HG02588 (cell line): ENCODE results near the gene LEMD3.
A peak's percentile ranks its signal among the peaks of the same experiment; 100 is the strongest.

Experiments
- ATAC-seq: cut with Tn5 transposase; IDR thresholded peaks from one replicate; pipeline ENCODE4 v1.9.1; 2021; ENCODE audit warnings: mild to moderate bottlenecking, moderate library complexity; ENCODE audit not compliant: unreplicated experiment

LEMD3 gene

DNA sequence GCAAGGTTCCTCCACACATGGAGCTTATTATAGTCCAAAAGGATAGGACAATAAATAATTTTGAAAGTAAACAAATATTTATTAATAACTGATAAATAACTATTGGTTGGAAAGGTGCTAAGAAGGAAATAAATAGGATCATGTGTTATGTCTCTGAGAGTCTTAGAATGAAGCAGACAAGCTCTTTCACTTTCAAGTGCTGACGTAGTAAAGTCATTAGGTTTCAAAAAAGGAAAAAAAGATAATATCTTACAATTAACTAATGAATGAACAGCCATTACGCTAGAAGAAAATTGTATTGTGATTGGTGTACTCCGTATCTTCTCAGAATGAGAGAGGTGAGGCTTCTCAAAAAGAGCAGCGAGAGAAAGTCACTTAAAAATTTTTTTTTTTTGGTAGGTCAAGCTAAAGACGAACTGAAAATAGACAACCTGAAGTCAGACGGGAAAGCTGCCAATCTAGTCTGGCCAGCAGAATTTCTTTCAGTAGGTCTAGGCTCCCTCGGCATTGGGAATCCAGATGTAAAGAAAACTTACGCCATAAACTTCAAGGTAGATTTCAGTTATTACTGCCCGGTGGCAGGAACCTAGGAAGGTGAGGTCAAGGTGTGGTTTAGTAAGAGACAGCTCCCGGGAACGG lies 583 bp upstream of the LEMD3 start:
- no peak for ATAC-seq

DNA sequence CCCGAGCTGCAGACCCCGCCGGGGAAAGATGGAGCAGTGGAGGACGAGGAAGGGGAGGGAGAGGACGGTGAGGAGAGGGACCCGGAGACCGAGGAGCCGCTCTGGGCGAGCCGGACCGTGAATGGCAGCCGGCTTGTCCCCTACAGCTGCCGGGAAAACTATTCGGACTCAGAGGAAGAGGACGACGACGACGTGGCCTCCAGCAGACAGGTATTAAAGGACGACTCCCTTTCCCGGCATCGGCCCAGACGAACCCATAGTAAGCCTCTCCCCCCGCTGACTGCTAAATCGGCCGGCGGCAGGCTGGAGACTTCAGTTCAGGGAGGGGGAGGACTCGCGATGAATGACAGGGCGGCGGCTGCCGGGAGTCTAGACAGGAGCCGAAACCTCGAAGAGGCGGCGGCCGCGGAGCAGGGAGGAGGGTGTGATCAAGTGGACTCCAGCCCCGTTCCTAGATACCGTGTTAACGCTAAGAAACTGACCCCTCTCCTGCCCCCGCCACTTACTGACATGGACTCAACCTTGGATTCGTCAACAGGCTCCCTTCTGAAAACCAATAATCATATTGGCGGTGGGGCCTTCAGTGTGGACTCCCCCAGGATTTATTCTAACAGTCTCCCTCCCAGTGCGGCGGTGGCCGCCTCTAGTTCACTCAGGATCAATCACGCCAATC lies 962 bp downstream of the LEMD3 start:
- ATAC-seq = peak; percentile 45

DNA sequence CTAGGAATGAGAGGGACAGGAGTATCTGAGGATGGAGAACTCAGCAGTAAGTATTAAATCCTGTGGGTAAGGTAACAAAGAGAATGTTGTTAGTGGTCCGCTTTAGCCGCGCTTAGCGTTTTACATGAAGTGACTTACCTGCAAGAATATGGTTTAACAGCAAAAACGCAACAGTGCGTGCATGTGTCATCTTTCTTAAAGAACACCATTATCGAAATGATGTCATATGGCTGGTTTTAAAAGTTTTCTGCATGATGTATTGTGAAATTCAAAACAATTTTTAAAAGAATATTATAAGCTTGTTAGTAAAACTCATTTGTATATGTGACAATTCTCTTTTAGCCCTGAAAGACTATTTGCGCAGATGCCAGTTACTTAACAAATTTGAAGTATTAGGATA lies 1.7 kb downstream of the LEMD3 start:
- ATAC-seq = no peak

DNA sequence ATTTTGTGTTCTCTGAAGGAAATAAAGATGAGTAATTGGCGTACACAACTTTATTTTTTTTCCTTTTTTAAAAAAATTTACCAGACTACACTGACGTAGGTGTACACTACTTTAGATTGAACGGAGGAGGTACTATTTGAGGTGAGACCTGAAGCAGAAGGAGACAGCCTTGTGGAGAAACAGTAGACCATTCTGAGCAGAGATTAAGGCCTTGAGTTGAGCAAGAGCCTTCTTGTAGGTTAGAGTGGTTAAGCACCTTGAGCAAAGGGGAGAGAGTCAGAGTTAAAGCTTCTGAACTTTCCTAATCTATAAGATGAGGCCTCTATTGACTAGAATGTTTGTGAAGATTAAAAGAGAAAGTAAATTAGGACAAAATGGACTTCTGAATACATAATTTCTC lies 2.5 kb downstream of the LEMD3 start:
- ATAC-seq = no peak

DNA sequence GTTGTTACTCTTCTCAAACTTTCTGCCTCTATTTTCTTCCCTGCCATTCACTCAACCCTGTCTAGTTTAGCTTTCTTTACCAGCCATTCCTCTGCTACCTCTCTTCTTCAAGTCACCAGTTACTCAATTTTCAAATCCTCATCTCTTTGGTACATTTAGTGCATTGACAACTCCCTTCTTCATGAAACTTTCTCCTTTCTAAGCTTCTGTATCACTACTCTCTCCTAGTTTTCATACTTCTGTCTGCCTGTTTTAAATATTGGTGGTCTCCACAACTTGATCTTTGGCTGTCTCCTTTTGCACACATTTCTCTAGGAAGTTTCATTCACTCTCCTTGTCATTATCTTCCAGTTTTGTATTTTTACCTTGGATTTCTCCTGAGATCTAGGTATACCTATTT lies 6.0 kb downstream of the LEMD3 start:
- ATAC-seq = no peak

DNA sequence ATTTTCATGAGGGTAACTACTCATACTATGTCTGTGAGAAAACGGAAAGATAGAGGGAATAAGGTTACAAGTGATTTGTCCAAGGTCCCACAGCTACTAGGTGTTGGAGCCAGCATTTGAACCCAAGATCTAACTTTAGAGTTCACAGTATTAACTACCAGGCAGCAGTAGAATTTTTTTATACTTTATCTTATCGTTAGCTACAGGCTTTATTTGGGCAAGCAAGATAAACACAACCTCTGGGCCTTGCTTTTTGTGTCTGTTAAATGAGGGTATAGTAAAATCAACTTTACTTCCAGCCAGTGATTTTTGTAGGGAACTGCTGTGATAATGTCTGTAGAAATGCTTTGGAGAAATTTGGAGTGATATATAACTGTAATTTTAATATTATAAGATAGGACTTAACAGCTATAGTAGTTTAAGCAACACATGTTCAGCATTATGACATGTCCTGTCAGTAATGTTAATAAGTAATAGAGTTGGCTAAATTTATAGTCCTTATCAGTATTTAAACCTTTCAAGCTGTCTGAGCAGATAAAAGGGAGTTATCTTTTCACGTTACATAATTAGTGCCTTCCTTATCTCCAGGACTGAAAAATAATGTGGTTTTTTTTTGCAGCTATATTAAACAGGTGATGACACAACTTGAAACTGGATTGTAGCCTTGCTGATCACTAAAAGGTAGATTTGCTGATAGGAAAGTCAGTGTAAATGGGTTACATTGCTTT lies 12.8 kb downstream of the LEMD3 start:
- no peak for ATAC-seq

DNA sequence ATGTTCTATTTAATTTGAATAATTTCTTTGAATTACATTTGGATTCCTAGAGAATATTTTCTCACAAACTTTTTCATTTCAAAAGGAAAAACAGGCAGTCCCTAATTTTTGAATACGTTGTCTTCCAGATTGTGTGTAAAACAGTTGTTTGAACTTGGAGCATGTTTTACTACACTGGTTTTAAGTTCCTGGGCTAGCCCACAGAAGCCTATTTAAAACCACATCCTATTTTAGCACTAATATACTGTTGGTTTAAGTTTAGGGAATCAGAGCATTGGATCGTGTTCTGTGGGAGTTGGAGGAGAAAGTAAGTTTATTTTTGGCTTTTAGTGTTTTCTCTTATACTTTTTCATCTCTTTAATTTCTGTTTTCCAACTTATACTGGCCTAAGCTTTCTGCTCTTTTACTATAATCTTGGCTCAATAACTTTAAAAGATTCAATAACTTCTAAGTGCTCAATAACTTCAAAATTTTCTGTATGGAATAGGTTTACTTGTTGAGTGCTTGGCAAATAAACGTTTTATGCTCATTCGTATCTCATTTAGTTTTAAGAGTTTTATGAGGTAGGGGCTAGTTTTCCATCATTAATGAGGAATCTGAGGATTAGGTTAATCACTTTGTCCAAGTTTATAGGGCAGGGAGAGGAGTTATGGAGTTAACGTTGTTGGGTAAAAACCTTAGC lies 14.9 kb downstream of the LEMD3 start:
- ATAC-seq = no peak

DNA sequence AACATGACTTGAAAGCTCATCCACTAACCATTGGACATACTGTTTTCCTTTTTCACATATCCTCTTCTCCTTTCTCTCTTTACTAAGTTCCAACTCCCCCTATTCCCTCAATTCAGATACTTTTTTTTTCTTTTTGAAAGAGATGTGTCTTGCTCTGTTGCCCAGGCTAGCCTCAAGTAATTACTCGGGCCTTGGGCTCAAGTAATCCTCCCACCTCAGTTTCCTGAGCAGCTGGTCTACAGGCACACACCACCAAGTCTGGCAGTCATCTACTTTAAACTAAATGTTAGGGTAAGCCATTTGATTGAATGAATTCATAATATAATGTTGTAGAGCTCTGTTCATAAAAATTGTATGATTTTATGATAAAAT lies 15.5 kb downstream of the LEMD3 start:
- no peak for ATAC-seq

DNA sequence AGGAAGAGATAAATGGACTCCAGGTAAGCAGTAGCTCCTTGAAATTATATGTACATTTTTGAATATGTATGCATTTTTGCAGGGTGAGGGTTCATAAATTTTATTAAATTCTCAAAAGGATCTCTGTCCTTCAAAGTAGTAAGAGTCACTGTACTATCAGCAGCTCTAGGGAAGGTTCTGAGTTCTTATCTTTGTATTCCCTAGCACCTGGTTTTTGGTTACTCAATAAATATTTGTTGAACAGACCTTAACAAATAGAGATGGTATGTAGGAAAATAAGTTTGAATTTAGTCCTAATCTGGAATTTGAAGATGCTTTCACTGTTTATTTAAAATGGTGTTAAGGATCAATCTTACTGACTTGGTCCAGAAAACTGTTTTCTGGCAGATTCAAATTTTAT lies 18.3 kb downstream of the LEMD3 start:
- no peak for ATAC-seq

DNA sequence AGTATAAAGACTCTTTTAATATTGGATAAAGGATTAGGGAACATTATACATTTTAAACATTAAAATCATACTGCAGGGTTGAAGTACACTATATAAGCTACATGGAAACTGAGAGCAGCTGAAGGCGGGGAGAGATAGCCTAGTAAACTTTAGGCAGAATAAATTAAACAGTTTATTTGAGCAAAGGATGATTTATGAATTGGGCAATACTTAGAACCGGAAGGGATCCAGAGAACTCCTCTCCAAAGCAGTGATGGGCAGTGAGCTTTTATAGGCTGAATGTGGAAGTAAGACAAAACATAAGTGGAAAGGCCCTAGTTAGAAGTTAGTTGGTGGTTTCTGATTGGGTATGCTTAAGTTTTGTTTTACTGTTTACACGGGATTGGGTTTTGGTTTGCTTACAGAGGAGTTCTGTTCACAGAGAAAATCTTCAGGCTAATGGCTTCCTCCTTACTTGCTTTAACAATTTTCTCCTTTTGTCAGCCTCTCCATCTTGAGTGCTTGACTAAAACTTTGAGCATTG lies 18.9 kb downstream of the LEMD3 start:
- ATAC-seq = peak; percentile 58

DNA sequence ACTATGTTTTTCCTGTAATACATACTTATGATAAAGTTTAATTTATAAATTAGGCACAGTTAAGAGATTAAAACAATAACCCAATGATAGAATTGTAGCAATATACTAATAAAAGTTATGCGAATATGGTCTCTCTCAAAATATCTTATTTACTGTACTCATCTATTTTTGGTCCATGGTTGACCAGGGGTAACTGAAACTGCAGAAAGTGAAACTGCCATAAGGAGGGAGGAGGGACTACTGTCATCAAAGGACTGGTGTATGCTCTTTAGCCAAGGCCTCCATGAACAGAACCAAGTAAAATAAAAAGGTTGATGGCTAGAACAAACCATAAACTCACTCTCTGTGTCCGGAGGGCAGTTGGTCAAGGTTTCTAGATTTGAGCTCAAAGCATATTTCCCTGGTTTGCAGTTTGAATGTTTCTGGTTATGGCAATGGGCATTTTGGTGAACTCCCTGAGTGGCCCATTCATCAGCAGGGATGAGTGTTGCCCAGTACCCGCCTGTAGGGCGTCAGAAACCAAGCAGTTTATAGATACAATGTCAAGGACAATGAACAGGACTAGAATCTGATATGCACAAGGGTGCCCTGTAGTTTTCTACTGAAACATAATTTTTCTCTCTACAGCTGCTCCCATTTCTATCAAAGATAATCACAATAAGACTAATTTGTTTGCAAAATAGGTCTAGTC lies 19.8 kb downstream of the LEMD3 start:
- ATAC-seq = peak; percentile 96

DNA sequence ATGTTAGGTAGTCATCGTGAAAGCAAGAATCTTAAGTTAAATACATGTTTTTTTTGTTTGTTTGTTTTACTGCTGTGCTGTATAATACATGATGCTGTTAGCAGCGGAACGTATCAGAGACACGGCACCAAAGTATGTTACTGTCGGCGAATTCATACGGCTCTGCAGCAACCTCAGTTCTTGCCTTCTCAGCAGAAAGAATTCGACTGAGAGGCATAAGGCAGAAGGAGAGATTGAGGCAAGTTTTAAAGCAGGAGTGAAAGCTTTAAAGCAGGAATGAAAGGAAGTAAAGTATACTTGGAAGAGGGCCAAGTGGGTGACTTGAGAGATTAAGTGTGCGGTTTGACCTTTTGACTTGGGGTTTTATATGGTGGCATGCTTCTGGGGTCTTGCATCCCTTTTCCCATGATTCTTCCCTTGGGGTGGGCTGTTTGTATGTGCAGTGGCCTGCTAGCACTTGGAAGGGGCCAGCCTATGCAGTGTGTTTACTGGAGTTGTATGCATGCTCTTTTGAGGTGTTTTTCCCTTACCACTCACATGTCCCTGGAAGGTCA lies 23.7 kb downstream of the LEMD3 start:
- ATAC-seq = no peak

DNA sequence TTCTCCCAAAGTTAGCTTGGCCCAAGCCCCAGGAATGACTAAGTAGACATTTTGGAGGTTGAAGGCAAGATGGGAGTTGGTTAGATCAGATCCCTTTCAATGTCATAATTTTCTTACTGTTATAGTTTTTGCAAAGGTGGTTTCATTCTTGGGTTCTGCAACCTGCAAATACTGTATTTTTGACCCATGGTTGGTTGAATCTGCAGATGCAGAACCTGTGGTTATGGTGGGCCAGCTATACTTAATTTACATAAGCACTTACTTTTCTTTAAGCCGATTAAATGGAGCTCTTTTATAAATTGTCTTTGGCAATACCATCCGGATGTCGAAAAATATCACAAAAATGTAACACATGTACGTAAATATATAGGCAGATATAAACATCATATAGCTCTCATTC lies 25.6 kb downstream of the LEMD3 start:
- ATAC-seq = no peak

DNA sequence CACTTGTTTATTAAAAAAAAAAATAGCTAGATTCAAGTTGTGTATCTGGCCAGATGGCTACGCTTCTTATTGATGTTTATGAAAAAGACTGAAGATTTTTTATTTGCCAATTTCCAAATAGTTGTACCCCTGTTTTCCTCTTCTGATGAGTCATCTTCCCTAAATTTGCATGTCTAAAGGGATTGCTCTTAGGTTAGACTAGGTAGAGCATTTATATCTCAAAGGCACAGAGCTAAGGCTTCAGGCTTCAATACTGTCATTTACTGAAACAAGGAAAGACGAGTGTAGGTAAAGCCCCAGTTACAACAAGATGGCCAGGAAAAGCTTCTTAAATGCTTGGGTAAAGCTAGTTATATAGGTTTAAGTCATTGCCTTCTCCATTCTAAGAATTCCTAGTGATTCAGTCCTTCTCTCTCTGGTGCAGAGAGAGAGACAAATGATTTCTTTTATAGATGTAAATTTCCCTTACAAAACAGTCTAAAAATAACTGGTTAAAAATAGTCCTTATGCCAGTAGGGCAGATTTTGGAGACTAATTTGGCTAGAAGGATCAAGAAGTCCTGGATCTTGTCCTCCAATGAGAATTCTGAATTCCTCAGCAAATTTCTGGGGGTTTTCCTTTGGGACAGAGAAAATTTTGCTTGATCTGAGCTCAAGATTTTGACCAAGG lies 26.1 kb downstream of the LEMD3 start:
- ATAC-seq = no peak

DNA sequence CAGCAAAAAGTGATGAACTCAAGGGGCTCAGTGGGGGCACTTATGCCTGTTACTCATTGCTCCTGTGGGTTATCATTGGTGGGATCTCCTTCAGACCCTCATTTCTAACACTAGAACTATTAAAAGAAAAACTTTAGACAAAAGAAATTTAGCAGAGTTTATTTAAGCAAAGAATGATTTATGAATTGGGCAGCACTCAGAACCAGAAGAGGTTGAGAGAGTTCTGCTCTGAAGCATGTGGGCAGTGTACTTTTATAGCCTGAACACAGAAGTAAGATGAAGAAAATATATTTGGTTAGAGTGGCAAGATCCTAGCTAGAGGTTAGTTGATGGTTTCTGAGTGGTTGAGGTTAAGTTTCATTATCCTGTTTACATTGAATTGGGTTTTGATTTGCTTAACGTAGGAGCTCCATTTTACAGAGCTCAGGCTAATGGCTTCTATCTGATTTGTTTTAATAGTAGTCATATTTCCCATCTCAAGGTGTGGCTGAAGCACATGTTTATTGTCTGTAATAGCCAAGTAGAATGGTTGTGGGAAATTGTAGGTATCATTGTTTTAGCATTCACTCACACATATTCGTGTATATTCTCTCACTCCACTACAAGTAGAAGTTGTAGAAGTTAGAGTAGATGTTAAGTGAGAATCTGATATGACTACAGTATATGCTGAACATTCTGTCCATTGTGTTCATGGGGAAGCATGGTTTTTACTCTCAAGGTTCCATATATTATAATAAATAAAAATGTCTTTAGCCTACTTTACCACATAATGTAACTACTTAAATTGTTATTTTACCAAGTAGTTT lies 27.6 kb downstream of the LEMD3 start:
- ATAC-seq = no peak

DNA sequence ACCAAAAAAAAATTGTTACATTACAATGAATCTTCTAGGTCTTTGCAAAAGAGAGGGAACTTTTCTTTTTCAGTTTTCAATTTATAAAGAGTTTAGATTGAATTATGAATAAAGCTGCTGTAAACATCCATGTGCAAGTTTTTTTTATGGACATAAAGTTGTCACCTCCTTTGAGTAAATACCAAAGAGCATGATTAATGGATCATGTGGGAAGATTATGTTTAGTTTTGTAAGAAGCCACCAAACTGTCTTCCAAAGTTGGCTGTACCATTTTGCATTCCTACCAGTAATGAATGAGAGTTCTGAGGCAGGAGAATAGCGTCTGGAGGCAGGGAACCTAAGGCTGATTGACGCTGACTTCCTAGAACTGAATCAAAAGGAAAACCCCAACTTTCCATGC lies 30.2 kb downstream of the LEMD3 start:
- ATAC-seq = no peak

DNA sequence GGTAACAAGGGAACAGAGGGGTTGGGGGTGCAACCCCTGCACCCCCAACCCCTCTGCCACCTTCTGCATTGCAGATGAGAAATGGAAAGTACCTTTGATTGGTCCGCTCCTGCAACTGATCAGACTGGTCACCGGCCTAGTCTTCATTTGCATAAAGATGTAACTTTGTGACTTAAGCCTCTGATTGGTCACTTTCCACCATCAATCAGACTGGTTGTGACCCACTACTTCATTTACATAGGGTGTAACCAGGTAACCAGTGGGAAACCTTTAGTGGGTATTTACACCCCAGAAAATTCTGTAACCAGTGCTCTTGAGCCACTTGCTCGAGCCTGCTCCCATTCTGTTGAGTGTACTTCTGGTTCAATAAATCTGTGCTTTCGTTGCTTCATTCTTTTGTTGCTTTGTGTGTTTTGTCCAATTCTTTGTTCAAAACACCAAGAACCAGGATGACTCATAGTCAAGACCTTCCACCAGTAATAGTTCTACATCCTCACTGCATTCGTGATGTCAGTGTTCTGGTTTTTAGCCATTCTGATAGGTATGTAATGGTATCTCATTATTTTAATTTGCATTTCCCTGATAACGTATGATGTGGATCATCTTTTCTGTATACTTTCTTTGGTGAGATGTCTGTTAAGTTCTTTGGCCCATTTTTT lies 30.8 kb downstream of the LEMD3 start:
- ATAC-seq = no peak

DNA sequence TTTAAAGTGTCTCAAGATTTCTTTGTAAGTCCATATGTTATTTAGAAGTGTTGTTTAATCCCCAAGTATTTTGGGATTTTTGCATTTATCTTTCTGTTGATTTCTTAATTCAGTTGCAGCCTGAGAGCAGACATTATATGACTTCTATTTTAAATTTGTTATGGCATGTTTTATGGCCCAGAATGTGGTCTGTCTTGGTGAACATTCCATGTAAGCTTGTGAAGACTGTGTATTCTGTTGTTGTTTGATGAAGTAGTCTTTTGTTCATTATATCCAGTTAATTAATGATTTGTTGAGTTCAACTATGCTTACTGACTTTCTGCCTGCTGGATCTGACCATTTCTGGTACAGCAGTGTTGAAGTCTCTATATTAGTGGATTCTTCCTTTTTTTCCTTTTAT lies 34.0 kb downstream of the LEMD3 start:
- no peak for ATAC-seq
